Suprapubic skin (tissue), 4 donors: Measurements from ENCODE around the gene RECK.

Experiments
- POLR2A ChIP-seq, 2 donors: fragments of 450-650 bp; IDR thresholded peaks; one replicate each; pipeline ENCODE4 v1.6.1; 2017; ENCODE audit warnings: antibody characterized with exemption in 2 of 2, mild to moderate bottlenecking in 2 of 2, moderate library complexity in 2 of 2
- POLR2AphosphoS5 ChIP-seq, 3 donors: sonication (generic); formaldehyde crosslinking; IDR thresholded peaks; one replicate each; pipeline ENCODE4 v1.6.1; 2017; ENCODE audit warnings: antibody characterized with exemption in 3 of 3
- TF ChIP-seq, protein P1 (sequence below), 2 donors: fragments of 200-600 bp in 1 of 2; fragments of 450-650 bp in 1 of 2; sonication (generic) in 1 of 2; IDR thresholded peaks; one replicate each; pipeline ENCODE4 v1.5.1; 2016 to 2019; ENCODE audit warnings: antibody characterized with exemption in 2 of 2, mild to moderate bottlenecking in 1 of 2, moderate library complexity in 1 of 2

DNA sequence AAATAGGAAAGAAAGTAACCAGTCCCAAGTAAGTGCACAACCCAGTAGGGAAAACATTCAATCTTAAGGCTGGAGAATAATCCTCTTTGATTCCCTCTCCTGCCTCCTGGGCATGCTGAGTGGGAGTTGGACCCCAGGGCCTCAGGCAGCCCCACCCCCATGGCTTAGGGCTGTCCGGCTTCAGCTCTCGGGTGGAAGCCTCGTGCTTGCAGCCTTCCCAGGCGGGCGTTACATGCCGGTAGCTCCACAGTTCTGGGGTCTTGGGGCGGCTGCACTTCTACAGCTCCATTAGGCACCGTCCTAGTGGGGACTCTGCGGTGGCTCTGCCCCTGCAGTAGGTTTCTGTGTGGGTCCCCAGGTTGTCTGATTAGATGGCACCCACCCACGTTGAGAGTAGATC lies 109.9 kb downstream of the RECK start:
- TF ChIP-seq POLR2A (IDR thresholded peaks at IDR 0.05) = no peak
- no peak for TF ChIP-seq POLR2AphosphoS5 (IDR thresholded peaks at IDR 0.05)
- TF ChIP-seq, protein P1, sequence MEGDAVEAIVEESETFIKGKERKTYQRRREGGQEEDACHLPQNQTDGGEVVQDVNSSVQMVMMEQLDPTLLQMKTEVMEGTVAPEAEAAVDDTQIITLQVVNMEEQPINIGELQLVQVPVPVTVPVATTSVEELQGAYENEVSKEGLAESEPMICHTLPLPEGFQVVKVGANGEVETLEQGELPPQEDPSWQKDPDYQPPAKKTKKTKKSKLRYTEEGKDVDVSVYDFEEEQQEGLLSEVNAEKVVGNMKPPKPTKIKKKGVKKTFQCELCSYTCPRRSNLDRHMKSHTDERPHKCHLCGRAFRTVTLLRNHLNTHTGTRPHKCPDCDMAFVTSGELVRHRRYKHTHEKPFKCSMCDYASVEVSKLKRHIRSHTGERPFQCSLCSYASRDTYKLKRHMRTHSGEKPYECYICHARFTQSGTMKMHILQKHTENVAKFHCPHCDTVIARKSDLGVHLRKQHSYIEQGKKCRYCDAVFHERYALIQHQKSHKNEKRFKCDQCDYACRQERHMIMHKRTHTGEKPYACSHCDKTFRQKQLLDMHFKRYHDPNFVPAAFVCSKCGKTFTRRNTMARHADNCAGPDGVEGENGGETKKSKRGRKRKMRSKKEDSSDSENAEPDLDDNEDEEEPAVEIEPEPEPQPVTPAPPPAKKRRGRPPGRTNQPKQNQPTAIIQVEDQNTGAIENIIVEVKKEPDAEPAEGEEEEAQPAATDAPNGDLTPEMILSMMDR (IDR thresholded peaks at IDR 0.05) = no peak
